NCI-H1048 (cell line): ENCODE data around the gene RBM34.
"Not testable (repeated sequence)": the region's sequence is repeated elsewhere in the genome, so short reads cannot be mapped to it uniquely, and the experiment has no call there.

Experiments
- DNase-seq: peaks from one replicate; lab custom pipeline; 2025; lab: John Stamatoyannopoulos, UW

Gene RBM34

GRCh38 chr1:235091319-235092044, 69.6 kb downstream of the RBM34 start:
- not testable (repeated sequence) for DNase-seq

GRCh38 chr1:235090406-235091069, 70.5 kb downstream of the RBM34 start:
- DNase-seq: no peak

GRCh38 chr1:235088907-235089306, 72.1 kb downstream of the RBM34 start:
- no peak for DNase-seq

- DNase-seq: no peak
These were observed 72.6 kb downstream of the RBM34 start for GRCh38 chr1:235088430-235088829.

- no peak for DNase-seq
These were observed 73.1 kb downstream of the RBM34 start for GRCh38 chr1:235087906-235088305.

- not testable (repeated sequence) for DNase-seq
These were observed 75.5 kb downstream of the RBM34 start for GRCh38 chr1:235085411-235086117.
